Heart left ventricle (tissue), 16 donors: ENCODE measurements around the gene NSMCE1. TPM values are rescaled to one million over a fixed set of nuclear protein-coding genes. Genes with fewer than 3 reads are reported as not detected.
A peak's percentile ranks its signal among the peaks of the same experiment; 100 is the strongest.

Source experiments
- ATAC-seq, 4 donors: fragments of 200-7000 bp; cut with Tn5 transposase; one replicate each; pipeline ENCODE4 v1.9.1; 2020 to 2022; ENCODE audit warnings: moderate library complexity in 4 of 4, mild to moderate bottlenecking in 3 of 4, moderate number of reproducible peaks in 1 of 4
- DNase-seq, 5 donors: peaks; one replicate each; pipeline ENCODE4 v3.0.0-alpha.2; 2020
- H3K27ac ChIP-seq, 12 donors: fragments of 200-600 bp; sonication (generic) in 4 of 12; one replicate each; pipeline versions ENCODE4 v1.5.0 to v1.8.0; 2016 to 2022; ENCODE audit warnings: mild to moderate bottlenecking in 2 of 12
- H3K27me3 ChIP-seq, 9 donors: fragments of 200-600 bp; sonication (generic) in 2 of 9; one replicate each; pipeline versions ENCODE4 v1.5.1 to v1.8.0; 2016 to 2022; ENCODE audit warnings: mild to moderate bottlenecking in 3 of 9
- H3K36me3 ChIP-seq, 9 donors: fragments of 200-600 bp; sonication (generic) in 2 of 9; one replicate each; pipeline versions ENCODE4 v1.5.0 to v1.8.0; 2018 to 2022; ENCODE audit warnings: mild to moderate bottlenecking in 2 of 9
- H3K4me1 ChIP-seq, 12 donors: fragments of 200-600 bp; sonication (generic) in 4 of 12; one replicate each; pipeline versions ENCODE4 v1.5.0 to v1.8.0; 2016 to 2022; ENCODE audit warnings: mild to moderate bottlenecking in 3 of 12
- H3K4me3 ChIP-seq, 12 donors: fragments of 200-600 bp; sonication (generic) in 4 of 12; one replicate each; pipeline versions ENCODE4 v1.5.0 to v1.8.0; 2017 to 2022; ENCODE audit warnings: mild to moderate bottlenecking in 9 of 12, moderate library complexity in 4 of 12
- H3K9me3 ChIP-seq, 12 donors: fragments of 200-600 bp; sonication (generic) in 4 of 12; one replicate each; pipeline versions ENCODE4 v1.5.0 to v1.8.0; 2016 to 2022; ENCODE audit warnings: mild to moderate bottlenecking in 1 of 12
- POLR2A ChIP-seq, 2 donors: fragments of 450-650 bp; IDR thresholded peaks; one replicate each; pipeline ENCODE4 v1.6.1; 2017; ENCODE audit warnings: antibody characterized with exemption in 2 of 2, mild to moderate bottlenecking in 2 of 2, moderate library complexity in 2 of 2
- WGBS, 4 donors: extraction: QIAGEN DNeasy Blood & Tissue Kit in 2 of 4; methylation state at CpG; one replicate each; pipeline versions ENCODE4 v1.1.5 to v1.1.7; 2013 to 2018; 5-methylcytosine and 5-hydroxymethylcytosine counted together
- intact Hi-C, 10 donors: fragments of 100-400 bp; cut with DNase I; formaldehyde crosslinking; loops; one replicate each; pipeline versions ENCODE4 v1.11.1 to v1.14.2; 2022
- polyA plus RNA-seq, 2 donors: library from polyadenylated mRNA; stranded (reverse); fragments of 200-250 nt; gene quantifications; one replicate each; pipeline ENCODE4 v1.2.3, GENCODE V29; 2013
- total RNA-seq, 9 donors: library from RNA; depleted of rRNA in 2 of 9; stranded (reverse); fragments of >200 nt in 2 of 9; fragmentation: NEBNext Ultra II Directional in 3 of 9; extraction: Animal tissue kit (Norgen Biotek cat#: 25700) in 3 of 9; gene quantifications; one replicate each; pipeline versions ENCODE4 v1.1.0 to v1.2.4, GENCODE V29; 2016 to 2023
- TF ChIP-seq, protein P1 (sequence below), 12 donors: fragments of 200-600 bp; sonication (generic) in 4 of 12; IDR thresholded peaks; one replicate each; pipeline versions ENCODE4 v1.5.0 to v1.8.0; 2018 to 2022; ENCODE audit warnings: antibody characterized with exemption in 12 of 12, mild to moderate bottlenecking in 5 of 12
- donor health status: ischemic (EF 13 %, LVEDD 7.1; RV severe dilation, severe dysfunction).
- donor health status: healthy with polysubstance abuse.
- donor health status: DM: no; HTN: yes; CAD: no.
- donor health status: DM: no; HTN: no; CAD: no.
- donor health status: ischemic (EF 25% LVEDD 6.9; RV normal size, moderate dysfunction).
- donor health status: ischemic (EF 25% LVEDD 5.7; RV mildly dilated, moderate dysfunction).
- donor health status: healthy.
- donor health status: DM: yes; HTN: yes; CAD: no.
- donor health status: ischemic (EF 35%, LVEDD 5.7; RV mildly dilated, moderate dysfunction).
- donor health status: nonischemic (EF 11% LVEDD 7.7; RV severe dilation, severe dysfunction).
- donor health status: DM: yes; HTN: yes; CAD: no.
- donor health status: PGD.
- donor health status: ischemic (EF 29% LVEDD 5.4; RV normal size, mild dysfunction).
- donor health status: nonischemic (EF 23%, LVEDD 6.1; RV moderate dilation, normal function).

The NSMCE1 gene
- total and polyA plus RNA-seq, 11 donors: 29.6 to 48.7 (median 37.1) TPM

DNA sequence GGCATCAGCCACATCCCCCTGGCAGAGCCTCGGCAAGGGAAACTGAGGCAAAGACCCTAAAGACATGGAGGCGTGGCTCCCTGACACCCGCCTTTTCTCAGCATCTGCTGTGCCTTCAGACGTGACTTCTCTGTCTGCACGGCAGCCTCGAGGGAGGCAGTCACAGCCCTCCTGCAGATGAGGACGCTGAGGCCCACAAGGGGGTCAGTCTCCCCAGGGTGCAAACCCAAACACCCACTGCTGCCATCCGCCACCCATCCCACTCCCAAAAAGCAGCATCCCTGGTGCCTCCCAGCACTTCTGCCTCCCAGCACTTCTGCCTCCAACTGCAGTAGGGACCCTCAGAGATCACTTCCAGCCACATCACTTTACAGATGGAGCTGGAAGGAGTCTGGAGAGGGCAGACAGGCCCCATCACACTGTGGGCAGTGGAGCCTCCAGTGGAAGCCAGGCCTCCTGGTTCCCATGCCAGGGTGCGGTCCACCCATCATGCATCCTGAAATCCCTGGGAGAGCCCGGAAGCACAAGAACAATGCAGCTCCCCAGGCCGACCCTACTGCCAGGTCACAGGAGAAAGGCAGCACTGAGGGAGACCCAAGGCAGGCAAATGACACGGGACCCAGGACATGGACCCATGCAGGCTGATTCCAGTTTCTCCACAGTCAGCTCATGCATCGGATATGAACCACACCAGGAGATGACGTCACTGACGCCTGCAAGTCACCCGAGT lies 41.4 kb downstream of the NSMCE1 start:
- 88 to 91% (median 89%) methylated on average over 14 to 16 of the region's 16 CpGs for WGBS, 4 donors
- no peaks in the 10 kb centered on the region for H3K9me3 ChIP-seq
- peaks cover 5 to 37% (median 17%) of the 10 kb centered on the region in 12 donors for H3K4me1 ChIP-seq
- intact Hi-C loops: loop anchor here in 1 of 10 donors (5.0 kb wide), 1 partner anchor 140 kb away; no protein-coding TSS in a partner anchor
- peak in 2 of 5 donors; percentile 18 to 43 for DNase-seq
- no peak overlapping the region for H3K4me3 ChIP-seq
- ATAC-seq: no peak
- no peaks in the 10 kb centered on the region for H3K27me3 ChIP-seq
- peaks cover 0 to 38% (median 25%) of the 10 kb centered on the region in 9 donors for H3K36me3 ChIP-seq
- TF ChIP-seq POLR2A (IDR thresholded peaks at IDR 0.05): no peak
- TF ChIP-seq, protein P1, sequence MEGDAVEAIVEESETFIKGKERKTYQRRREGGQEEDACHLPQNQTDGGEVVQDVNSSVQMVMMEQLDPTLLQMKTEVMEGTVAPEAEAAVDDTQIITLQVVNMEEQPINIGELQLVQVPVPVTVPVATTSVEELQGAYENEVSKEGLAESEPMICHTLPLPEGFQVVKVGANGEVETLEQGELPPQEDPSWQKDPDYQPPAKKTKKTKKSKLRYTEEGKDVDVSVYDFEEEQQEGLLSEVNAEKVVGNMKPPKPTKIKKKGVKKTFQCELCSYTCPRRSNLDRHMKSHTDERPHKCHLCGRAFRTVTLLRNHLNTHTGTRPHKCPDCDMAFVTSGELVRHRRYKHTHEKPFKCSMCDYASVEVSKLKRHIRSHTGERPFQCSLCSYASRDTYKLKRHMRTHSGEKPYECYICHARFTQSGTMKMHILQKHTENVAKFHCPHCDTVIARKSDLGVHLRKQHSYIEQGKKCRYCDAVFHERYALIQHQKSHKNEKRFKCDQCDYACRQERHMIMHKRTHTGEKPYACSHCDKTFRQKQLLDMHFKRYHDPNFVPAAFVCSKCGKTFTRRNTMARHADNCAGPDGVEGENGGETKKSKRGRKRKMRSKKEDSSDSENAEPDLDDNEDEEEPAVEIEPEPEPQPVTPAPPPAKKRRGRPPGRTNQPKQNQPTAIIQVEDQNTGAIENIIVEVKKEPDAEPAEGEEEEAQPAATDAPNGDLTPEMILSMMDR (IDR thresholded peaks at IDR 0.05): no peak
- no peak overlapping the region for H3K27ac ChIP-seq

DNA sequence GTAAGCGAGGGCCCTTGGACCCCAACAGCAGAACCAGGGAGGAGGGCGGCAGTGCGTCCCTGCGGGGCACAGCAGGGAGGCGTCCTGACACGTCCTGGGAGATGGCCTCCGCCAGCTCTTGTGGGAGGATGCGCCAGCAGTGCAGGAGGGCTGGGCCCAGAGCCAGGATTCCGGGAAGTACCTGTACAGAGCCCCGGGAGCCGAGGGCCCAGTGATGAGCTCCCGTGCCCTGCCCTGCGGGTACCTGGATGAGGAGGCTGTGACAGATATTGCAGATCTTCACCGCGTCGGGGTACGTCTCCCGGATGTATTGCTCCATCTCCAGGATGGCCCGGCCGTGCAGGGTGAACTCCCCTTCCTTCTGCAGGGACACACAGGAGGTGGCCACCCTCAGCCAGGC lies 42.1 kb downstream of the NSMCE1 start:
- no peaks in the 10 kb centered on the region for H3K27me3 ChIP-seq
- H3K27ac ChIP-seq: no peak overlapping the region
- TF ChIP-seq, protein P1 (IDR thresholded peaks at IDR 0.05): no peak
- TF ChIP-seq POLR2A (IDR thresholded peaks at IDR 0.05): no peak
- DNase-seq: peak in 2 of 5 donors; percentile 27 to 57
- WGBS, 4 donors: 88 to 92% (median 90%) methylated on average over 12 to 20 of the region's 20 CpGs
- no peaks in the 10 kb centered on the region for H3K9me3 ChIP-seq
- no peak for ATAC-seq
- H3K4me3 ChIP-seq: no peak overlapping the region
- intact Hi-C loops: loop anchor here in 1 of 10 donors (5.0 kb wide), 1 partner anchor 141 kb away; no protein-coding TSS in a partner anchor
- H3K36me3 ChIP-seq: peaks cover 0 to 32% (median 22%) of the 10 kb centered on the region in 9 donors
- H3K4me1 ChIP-seq: peaks cover 5 to 39% (median 18%) of the 10 kb centered on the region in 12 donors

- DNase-seq (peak in 2 of 5 donors; percentile 22 to 63), ATAC-seq (no peak)
- H3K4me3 ChIP-seq: no peak overlapping the region
- no peaks in the 10 kb centered on the region for H3K27me3 ChIP-seq
- H3K27ac ChIP-seq: no peak overlapping the region
- intact Hi-C loops: loop anchor here in 1 of 10 donors (5.0 kb wide), 1 partner anchor 142 kb away; no protein-coding TSS in a partner anchor
- no peak for TF ChIP-seq POLR2A (IDR thresholded peaks at IDR 0.05)
- TF ChIP-seq, protein P1 (IDR thresholded peaks at IDR 0.05): no peak
- 80 to 85% (median 80%) methylated on average over 20 to 27 of the region's 27 CpGs for WGBS, 4 donors
- no peaks in the 10 kb centered on the region for H3K9me3 ChIP-seq
- peaks cover 5 to 41% (median 18%) of the 10 kb centered on the region in 12 donors for H3K4me1 ChIP-seq
- H3K36me3 ChIP-seq: peaks cover 0 to 28% (median 18%) of the 10 kb centered on the region in 9 donors
Measured at GRCh38 chr16:27225536-27226360, 42.8 kb downstream of the NSMCE1 start.
